Testis (tissue), 2 donors: ENCODE measurements around the gene ANKRD31.

Experiments used
- POLR2A ChIP-seq: fragments of 450-650 bp; IDR thresholded peaks from one replicate; pipeline ENCODE4 v1.6.1; 2017; ENCODE audit warnings: antibody characterized with exemption, mild to moderate bottlenecking, moderate library complexity
- TF ChIP-seq, protein P1 (sequence below), 3 experiments: fragments of 450-650 bp in 2 of 3; fragments of 200-600 bp in 1 of 3; sonication (generic) in 1 of 3; IDR thresholded peaks; one replicate each; pipeline ENCODE4 v1.5.1; 2016 to 2019; ENCODE audit warnings: antibody characterized with exemption in 3 of 3, mild to moderate bottlenecking in 2 of 3, moderate library complexity in 1 of 3

DNA sequence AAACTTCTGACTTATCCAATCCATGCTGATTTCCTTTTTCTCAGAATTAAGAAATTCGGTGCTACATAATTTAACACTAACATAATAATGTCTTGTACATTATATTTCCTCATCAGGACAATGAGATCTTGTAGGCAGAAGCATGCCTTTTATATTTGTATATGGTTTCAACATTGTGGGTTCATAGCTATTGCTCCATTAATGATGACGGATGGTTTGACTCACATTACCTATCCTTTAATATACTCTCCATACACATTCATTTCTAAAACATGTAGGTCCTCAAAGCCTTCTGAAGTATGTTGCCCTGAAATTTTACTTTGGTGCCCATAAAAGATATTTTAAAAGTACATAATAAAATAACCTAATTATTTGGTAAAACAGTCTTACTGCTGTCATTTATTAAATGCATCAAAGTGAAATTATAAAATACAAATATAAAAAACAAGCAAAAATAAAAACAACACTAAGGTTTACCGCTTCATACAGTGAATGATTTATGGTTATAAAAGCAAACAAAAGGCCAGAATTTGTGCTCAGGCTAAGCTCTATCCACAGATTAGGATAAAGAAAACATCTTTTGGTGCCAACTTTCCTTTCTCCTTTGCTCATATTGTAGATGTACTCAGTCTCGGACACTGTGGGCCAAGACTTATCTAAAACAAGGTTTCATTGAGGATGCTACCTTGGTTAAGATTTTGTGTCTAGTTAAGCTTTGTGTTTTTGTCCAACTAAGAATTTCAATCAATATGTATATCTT, 123.1 kb downstream of the ANKRD31 start:
- TF ChIP-seq, protein P1, sequence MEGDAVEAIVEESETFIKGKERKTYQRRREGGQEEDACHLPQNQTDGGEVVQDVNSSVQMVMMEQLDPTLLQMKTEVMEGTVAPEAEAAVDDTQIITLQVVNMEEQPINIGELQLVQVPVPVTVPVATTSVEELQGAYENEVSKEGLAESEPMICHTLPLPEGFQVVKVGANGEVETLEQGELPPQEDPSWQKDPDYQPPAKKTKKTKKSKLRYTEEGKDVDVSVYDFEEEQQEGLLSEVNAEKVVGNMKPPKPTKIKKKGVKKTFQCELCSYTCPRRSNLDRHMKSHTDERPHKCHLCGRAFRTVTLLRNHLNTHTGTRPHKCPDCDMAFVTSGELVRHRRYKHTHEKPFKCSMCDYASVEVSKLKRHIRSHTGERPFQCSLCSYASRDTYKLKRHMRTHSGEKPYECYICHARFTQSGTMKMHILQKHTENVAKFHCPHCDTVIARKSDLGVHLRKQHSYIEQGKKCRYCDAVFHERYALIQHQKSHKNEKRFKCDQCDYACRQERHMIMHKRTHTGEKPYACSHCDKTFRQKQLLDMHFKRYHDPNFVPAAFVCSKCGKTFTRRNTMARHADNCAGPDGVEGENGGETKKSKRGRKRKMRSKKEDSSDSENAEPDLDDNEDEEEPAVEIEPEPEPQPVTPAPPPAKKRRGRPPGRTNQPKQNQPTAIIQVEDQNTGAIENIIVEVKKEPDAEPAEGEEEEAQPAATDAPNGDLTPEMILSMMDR (IDR thresholded peaks at IDR 0.05): no peak
- no peak for TF ChIP-seq POLR2A
